Measurements from ENCODE around the gene VRTN.

DNA sequence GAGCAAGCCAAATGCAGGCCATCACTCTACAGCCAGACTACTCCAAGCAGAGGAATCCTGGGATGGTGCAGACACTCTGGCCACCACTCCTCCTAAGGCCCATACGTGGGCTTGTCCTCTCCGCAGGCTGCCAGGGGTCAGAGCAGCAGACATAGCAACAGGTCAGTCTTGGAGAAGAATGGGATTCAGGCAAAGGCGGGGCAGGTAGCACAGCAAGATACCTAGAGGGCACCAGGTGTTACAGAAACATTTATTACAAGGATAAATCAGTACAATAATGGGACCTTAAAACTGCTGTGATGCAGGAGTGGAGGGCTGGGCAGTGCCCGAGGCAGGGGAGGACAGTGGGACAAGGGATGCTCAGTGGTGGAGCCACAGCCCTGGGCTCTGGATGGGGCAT, 57.4 kb downstream of the VRTN start:
- no peak for TF ChIP-seq POLR2A (IDR thresholded peaks at IDR 0.05; ENCODE audit: low read length)
- no peak for TF ChIP-seq GATA1 (IDR thresholded peaks at IDR 0.05; ENCODE audit: low read depth, low read length)
